HG03066 (cell line): ENCODE measurements around the gene SLC25A45.

Source experiments
- ATAC-seq: cut with Tn5 transposase; IDR thresholded peaks from one replicate; pipeline ENCODE4 v1.9.1; 2021; ENCODE audit warnings: low read depth; ENCODE audit not compliant: unreplicated experiment

Gene SLC25A45

GRCh38 chr11:65382033-65382803 lies at the start of gene SLC25A45:
Gene SLC25A45, minus strand, starts transcription at chr11:65382646. Its CDS starts 695 bp downstream, at chr11:65381951.
- peak; percentile 50 for ATAC-seq

DNA sequence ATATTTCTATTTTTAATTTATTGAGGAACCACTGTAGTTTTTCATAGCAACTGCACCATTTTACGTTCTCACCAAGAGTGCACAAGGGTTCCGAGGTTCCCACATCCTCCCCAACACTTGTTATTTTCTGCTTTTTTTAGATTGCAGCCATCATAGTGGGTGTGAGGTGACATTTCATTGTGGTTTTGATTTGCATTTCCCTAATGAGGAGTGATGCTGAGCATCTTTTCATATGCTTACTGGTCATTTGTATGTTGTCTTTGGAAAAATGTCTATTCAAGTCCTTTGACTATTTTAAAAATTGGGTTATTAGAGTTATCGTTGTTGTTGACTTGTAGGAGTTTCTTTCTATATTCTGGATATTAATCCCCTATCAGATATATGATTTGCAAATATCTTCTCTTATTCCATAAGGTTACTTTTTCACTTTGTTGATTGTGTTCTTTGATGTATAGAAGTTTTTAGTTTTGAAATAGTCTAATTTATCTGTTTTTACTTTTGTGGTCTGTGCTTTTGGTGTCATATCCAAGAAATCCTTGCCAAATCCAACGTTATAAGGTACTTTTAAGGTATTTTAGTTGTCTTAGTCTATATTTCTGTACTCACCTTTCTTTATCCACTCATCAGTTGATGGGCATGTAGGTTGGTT lies 49.1 kb upstream of the SLC25A45 start:
- no peak for ATAC-seq

DNA sequence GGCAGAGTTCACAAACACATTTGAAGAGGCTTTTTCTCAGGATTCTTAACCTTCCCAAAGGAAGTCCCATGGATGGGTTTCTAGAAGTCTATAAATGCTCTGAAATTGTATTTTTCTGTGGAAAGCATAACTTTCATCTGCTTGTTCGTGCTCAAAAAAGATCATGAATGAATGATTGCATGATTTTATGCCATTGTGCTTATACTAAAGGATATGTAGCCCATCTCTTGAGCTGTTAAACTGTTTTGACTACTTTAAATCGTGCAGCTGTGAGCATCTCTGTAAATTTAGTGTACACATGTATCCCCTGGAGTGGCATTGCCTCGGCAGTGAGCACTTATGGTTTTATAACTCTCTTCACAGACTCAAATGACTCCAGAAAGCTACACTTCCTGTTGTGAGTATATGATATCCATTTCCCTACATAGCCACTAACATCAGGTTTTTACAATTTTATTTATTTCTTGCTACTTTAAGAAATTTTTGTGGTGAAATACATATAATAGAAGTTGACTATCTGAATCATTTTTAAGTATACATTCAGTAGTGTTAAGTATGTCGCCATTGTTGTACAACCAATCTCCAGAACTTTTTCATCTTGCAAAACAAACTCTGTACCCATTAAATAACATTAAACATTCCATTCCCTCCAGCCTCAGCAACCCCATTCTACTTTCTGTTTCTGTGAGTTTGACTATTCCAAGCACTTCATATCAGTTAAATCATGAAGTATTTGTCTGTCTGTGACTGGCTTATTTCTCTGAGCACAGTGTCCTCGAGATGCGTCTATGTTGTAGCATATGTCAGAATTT lies 48.2 kb upstream of the SLC25A45 start:
- ATAC-seq, result no peak

GRCh38 chr11:65429724-65430405 lies 47.4 kb upstream of the SLC25A45 start:
- no peak for ATAC-seq

DNA sequence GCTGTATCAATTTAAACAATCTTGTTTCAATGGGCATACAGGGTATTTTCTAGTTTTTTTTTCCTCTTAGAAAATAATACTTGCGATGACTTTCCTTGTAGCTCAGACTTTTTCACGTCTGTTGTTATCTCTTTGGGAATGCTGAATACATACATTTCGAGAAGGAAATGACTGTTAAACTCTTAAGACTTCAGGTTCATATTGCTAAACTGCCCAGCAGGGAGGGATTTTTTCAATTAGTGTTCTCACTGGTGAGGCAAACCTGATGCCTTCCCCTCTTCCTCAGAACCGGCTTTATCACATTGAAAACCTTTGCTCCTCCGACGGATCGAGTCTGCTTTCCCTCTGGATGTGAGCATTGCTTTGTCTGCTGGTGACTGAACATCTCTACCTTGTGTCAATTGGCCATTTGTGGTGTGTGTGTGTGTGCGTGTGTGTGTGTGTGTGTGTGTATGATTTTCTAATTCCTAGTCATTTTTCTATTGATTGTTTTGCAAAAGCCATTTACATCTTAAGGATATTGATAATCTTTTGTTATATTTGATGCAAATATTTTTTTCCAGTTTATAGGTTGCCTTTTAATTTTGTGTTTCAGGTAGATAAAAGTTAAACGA lies 46.7 kb upstream of the SLC25A45 start:
- ATAC-seq, result no peak

DNA sequence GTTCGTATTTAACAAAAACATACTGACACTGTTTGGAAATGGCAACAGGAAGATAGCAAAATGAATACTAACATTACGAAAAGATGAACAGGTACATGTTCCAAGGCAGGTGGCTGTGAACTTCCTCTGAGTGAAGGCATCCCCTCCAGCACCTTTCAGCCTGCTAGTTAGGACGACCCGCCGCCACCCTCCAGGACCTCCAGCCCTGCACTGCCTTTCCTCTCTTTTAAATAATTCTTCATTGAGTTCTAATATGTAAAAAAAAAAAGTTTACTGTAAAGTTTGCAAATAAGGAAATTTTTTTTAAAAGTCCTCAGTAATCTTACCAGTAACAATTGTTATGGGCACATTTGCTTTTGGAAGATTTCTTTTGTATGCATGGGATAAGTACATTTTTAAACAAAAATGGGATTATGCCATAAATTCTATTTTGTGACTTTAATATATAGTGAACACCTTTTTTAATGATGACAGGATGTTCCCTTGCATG lies 46.2 kb upstream of the SLC25A45 start:
- ATAC-seq, result no peak

DNA sequence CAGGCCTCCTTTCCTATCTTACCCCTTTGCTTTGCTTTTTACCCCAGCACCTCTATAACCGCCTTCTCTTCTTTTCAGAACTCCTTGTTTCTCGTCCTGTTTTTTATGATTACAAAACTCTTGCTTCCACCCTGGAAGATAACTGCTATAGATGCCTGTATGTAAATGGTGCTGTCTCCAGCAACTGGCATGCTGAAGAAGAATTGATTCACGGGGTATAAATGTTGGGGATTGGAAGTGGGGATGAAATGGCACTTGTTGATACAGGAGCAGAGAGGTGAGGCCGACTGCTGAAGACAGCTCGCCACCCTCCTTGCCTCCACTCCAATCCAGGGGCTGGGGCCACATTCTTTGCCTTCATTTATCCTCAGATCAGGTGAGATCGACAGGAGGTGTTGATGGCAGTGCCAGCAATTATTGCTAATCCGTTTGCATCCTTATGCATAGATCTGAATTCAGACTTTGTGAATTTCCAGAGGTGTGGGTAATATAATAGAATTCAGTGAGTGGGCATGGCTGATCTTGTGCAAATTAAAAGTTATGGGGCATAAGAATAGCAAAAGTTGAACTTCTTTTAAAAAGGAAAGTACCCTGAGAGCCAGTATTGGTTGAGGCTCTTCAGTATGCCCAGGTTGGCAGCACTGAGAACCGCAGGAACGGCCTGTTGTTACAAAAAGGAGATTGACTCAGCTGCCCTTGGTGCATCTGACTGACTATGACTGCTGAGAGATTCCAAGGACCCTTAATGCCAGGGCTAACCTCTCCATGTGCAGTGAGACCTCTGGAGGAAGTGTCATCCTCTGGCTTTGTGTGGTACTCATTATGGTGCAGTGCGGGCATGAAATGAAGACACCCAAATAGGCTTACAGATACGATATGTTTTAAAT lies 45.5 kb upstream of the SLC25A45 start:
- ATAC-seq, result no peak

GRCh38 chr11:65426839-65427690 lies 44.6 kb upstream of the SLC25A45 start:
- ATAC-seq, result no peak

DNA sequence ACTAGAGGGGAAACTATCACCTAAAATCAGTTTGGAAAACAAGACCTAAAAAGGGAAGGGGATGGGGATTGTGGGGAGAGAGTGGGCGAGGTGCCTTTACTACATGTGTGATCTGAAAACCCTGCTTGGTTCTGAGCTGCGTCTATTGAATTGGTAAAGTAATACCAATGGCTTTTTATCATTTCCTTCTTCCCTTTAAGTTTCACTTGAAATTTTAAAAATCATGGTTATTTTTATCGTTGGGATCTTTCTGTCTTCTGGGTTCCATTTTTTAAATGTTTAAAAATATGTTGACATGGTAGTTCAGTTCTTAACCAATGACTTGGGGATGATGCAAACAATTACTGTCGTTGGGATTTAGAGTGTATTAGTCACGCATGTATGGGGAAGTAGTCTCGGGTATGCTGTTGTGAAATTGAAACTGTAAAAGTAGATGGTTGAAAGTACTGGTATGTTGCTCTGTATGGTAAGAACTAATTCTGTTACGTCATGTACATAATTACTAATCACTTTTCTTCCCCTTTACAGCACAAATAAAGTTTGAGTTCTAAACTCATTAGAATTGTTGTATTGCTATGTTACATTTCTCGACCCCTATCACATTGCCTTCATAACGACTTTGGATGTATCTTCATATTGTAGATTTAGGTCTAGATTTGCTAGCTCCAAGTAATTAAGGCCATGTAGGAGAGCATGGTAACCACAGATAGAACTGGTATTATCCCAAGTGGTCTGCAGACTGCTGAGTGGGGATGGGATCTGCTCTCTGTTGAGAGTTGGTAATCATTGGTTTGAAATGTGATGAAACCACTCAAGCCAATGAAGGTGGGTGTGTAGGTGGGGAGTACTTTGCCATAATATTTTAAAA lies 43.8 kb upstream of the SLC25A45 start:
- no peak for ATAC-seq

DNA sequence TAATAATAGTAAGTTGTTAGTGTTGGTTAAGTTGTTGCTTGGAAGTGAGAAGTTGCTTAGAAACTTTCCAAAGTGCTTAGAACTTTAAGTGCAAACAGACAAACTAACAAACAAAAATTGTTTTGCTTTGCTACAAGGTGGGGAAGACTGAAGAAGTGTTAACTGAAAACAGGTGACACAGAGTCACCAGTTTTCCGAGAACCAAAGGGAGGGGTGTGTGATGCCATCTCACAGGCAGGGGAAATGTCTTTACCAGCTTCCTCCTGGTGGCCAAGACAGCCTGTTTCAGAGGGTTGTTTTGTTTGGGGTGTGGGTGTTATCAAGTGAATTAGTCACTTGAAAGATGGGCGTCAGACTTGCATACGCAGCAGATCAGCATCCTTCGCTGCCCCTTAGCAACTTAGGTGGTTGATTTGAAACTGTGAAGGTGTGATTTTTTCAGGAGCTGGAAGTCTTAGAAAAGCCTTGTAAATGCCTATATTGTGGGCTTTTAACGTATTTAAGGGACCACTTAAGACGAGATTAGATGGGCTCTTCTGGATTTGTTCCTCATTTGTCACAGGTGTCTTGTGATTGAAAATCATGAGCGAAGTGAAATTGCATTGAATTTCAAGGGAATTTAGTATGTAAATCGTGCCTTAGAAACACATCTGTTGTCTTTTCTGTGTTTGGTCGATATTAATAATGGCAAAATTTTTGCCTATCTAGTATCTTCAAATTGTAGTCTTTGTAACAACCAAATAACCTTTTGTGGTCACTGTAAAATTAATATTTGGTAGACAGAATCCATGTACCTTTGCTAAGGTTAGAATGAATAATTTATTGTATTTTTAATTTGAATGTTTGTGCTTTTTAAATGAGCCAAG lies 42.9 kb upstream of the SLC25A45 start:
- ATAC-seq, result no peak

DNA sequence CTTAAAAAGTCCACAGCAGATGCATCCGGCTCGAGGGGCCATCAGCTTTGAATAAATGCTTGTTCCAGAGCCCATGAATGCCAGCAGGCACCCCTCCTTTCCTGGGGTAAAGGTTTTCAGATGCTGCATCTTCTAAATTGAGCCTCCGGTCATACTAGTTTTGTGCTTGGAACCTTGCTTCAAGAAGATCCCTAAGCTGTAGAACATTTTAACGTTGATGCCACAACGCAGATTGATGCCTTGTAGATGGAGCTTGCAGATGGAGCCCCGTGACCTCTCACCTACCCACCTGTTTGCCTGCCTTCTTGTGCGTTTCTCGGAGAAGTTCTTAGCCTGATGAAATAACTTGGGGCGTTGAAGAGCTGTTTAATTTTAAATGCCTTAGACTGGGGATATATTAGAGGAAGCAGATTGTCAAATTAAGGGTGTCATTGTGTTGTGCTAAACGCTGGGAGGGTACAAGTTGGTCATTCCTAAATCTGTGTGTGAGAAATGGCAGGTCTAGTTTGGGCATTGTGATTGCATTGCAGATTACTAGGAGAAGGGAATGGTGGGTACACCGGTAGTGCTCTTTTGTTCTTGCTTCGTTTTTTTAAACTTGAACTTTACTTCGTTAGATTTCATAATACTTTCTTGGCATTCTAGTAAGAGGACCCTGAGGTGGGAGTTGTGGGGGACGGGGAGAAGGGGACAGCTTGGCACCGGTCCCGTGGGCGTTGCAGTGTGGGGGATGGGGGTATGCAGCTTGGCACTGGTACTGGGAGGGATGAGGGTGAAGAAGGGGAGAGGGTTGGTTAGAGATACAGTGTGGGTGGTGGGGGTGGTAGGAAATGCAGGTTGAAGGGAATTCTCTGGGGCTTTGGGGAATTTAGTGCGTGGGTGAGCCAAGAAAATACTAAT lies 42.0 kb upstream of the SLC25A45 start:
- no peak for ATAC-seq

DNA sequence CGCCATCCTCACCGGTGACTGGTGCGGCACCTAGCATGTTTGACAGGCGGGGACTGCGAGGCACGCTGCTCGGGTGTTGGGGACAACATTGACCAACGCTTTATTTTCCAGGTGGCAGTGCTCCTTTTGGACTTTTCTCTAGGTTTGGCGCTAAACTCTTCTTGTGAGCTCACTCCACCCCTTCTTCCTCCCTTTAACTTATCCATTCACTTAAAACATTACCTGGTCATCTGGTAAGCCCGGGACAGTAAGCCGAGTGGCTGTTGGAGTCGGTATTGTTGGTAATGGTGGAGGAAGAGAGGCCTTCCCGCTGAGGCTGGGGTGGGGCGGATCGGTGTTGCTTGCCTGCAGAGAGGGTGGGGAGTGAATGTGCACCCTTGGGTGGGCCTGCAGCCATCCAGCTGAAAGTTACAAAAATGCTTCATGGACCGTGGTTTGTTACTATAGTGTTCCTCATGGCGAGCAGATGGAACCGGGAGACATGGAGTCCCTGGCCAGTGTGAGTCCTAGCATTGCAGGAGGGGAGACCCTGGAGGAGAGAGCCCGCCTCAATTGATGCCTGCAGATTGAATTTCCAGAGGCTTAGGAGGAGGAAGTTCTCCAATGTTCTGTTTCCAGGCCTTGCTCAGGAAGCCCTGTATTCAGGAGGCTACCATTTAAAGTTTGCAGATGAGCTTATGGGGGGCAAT lies 41.2 kb upstream of the SLC25A45 start:
- no peak for ATAC-seq

DNA sequence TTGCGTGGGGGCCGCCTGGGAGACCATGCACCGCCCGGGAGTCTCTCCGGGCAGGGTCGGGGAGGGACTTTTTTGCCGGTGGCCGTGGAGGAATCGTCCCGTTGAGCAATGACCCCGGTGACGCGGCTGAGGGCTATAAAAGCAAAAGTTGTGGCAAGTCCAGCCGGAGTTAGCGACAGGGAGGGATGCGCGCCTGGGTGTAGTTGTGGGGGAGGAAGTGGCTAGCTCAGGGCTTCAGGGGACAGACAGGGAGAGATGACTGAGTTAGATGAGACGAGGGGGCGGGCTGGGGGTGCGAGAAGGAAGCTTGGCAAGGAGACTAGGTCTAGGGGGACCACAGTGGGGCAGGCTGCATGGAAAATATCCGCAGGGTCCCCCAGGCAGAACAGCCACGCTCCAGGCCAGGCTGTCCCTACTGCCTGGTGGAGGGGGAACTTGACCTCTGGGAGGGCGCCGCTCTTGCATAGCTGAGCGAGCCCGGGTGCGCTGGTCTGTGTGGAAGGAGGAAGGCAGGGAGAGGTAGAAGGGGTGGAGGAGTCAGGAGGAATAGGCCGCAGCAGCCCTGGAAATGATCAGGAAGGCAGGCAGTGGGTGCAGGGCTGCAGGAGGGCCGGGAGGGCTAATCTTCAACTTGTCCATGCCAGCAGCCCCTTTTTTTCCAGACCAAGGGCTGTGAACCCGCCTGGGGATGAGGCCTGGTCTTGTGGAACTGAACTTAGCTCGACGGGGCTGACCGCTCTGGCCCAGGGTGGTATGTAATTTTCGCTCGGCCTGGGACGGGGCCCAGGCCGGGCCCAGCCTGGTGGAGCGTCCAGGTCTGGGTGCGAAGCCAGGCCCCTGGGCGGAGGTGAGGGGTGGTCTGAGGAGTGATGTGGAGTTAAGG lies 40.4 kb upstream of the SLC25A45 start, which contains the start of gene NEAT1:
Gene NEAT1 (plus strand): TSS at position 166 of the 883 bp plus-strand sequence.
- ATAC-seq, result no peak
